Mononuclear cell (primary cell): ENCODE results near the gene MRTFB. TPM values are rescaled to one million over a fixed set of nuclear protein-coding genes. Genes with fewer than 3 reads are reported as not detected.

ENCODE experiments used
- H3K27me3 ChIP-seq: 2 replicates; pipeline ENCODE4 v1.6.0; 2011; ENCODE audit warnings: low read length, control low read depth; ENCODE audit not compliant: insufficient read depth
- H3K4me1 ChIP-seq: 2 replicates; pipeline ENCODE4 v1.5.1; 2011; ENCODE audit warnings: mild to moderate bottlenecking, low read length, control low read depth; ENCODE audit not compliant: insufficient read depth
- H3K4me3 ChIP-seq: 2 replicates; pipeline ENCODE4 v1.5.1; 2011; ENCODE audit warnings: mild to moderate bottlenecking, low read length, moderate library complexity
- H3K9me3 ChIP-seq: 2 replicates; pipeline ENCODE4 v1.5.1; 2011; ENCODE audit warnings: low read depth, mild to moderate bottlenecking, control low read depth, low read length
- total RNA-seq: library from RNA; depleted of rRNA; stranded (reverse); fragments of >200 nt; gene quantifications from one replicate; pipeline ENCODE4 v1.2.3, GENCODE V29; 2012

MRTFB gene
- total RNA-seq, 1 donor, result 7.1 TPM

DNA sequence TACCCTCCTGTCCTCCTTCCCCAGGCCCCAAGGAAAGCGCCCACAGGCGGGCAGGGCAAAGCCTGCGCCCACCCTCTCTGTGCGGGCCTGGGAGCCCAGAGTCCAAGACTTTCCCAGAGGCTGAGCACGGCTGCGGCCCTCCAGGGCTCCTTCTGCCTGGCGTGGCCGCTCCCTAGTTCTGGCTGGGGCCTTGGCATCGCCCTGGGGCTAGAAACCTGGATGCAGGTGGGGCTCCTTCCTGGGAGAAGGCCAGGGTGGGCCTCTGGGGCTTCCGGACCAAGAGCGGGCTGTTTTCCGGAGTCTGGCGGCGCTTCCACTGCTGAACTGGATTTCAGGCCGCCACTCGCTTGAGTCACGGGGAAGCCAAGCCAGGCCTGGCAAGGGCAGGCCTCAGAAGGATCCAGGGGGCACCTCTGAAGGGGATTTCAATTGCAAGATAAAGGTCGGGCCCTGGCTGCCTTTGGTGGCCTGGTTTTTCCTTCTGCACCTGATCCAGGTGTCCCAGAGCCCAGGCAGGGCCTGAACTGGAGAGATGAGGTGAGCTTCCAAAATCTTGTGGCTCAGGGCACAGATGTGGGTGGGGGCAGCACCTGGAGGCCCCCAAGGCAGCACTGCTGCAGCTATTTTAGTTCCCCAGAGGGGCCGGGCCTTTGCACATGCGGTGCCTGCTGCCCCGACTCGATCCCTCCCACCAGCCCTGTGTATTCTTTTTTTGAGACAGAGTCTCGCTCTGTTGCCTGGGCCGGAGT, 227.4 kb downstream of the MRTFB start:
- Histone ChIP-seq H3K4me3 (no peak overlapping the region), H3K9me3 (no peaks in the 10 kb centered on the region), H3K27me3 (peaks cover 13% of the 10 kb centered on the region), H3K4me1 (peaks cover 14% of the 10 kb centered on the region)

DNA sequence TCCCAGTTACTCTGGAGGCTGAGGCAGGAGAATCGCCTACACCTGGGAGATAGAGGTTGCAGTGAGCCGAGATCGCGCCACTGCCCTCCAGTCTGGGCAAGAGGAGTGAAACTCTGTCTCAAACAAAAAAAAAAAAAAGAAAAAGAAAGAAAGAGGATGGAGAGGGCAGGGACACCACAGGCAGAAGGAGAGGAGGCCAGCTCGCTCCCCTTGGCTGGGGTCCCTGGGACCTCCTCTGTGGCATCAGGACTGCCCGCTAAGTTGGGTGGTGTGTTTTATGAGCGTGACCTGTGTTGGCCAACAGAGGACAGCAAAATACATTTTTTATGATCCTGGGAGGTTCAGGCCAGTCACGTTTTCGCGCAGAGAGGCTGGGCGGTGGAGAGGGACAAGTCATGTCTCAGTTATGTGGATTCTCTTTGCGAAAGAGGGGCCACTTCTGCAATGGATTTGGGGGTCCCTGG, 229.6 kb downstream of the MRTFB start:
- Histone ChIP-seq H3K4me1 (peaks cover 17% of the 10 kb centered on the region), H3K9me3 (no peaks in the 10 kb centered on the region), H3K27me3 (peaks cover 28% of the 10 kb centered on the region), H3K4me3 (no peak overlapping the region)

DNA sequence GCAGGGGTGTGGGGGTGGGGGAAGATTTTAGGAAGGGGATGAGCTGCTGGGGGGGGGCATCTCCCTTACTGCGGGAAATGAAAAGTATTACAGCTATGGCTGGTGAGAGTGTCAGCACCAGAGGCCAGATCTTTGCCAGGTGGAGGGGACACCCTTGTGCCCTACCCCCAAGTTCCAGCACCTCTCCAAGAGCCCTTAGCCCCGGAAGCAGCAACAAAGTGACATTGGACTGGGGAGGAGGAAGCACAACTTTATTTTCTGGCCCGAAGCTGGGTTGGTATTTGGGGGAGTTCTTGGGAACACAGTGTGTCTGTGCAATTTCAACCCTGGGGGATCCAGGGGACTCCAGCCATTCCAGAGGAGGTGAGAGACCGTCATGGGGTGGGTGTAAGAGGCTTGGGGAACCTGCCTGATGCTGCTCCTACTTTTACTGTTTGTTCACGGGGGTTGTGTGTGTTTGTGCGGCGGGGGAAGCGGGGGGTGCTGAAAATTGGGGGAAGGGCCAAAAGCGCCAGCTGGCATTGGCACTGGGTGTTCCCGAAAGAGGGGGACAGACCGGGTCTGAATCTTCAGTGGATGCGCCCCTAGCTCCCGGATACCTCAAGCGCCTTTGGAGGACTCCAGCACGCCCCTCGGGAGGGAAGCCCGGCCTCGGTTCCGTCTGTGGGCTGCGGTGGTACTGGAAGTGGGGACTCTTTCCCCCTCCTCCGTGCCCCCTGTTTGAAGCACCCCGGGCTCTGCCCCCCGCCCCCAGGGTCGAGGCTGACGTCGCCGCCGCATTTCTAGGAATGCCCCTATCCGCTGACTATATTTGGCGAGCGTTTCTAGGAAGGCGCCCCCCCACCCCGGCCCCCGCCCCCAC, 230.3 kb downstream of the MRTFB start:
- Histone ChIP-seq H3K9me3 (no peaks in the 10 kb centered on the region), H3K4me1 (peaks cover 17% of the 10 kb centered on the region), H3K4me3 (no peak overlapping the region), H3K27me3 (peaks cover 28% of the 10 kb centered on the region)

DNA sequence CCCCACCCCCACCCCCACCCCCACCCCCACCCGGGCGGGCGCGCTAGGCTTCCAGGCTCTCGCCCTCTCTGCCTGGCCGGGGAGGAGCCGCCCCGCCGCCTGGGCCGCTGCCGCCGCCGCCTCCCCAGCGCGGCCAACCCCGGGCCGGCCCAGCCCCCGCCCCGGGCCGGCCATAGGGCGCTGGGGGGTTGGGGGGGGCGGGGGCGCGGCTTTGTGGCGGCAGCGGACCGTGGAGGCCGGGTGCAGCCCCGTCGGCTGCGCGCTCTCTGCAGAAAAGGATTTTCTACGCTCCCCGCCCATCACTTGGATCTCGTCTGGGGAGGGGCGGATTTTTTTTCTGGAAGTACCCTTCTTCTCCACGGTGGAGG, 230.9 kb downstream of the MRTFB start:
- no peaks in the 10 kb centered on the region for H3K9me3 ChIP-seq
- H3K4me1 ChIP-seq, result peaks cover 17% of the 10 kb centered on the region
- H3K27me3 ChIP-seq, result peaks cover 28% of the 10 kb centered on the region
- H3K4me3 ChIP-seq, result peak overlapping the region; percentile 37

DNA sequence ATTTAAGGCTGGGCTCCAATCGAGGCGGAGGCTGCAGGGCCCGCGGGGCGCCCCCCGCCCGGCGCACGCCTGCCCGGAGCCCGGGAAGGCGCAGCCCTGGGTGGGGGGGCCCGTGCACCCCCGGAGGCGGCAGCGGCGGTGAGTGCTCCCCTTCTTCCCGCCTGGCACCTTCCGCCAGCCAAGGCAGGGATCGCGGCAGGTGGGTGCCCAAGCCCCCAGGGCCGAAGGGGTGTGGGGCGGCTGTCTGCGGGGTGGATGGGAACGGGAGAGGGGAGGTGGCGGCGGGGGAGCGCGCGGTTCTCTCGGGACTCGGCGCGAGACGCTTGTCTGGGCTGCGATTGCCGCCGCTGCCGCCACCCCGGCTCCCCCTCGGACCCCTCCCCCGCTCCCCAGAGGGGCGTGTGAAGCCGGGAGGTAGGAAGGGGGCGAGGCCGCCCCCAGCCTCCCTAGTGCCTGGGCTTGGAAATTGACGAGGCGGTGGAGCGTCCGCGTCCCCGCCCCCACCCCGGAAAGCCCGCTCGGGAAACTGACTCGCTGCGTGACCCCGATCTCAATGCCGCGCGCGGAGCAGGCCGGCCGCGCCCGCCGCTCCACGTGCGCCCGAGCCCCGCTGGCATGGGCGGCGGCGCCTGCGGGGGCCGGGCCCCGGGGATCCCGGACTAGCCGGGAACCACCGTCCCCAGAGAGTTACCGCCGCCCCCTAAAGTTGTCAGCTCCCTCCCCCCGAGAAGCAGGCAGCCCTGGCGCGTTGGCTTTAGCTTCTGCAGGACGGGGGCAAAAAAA, 231.5 kb downstream of the MRTFB start:
- peaks cover 17% of the 10 kb centered on the region for H3K4me1 ChIP-seq

DNA sequence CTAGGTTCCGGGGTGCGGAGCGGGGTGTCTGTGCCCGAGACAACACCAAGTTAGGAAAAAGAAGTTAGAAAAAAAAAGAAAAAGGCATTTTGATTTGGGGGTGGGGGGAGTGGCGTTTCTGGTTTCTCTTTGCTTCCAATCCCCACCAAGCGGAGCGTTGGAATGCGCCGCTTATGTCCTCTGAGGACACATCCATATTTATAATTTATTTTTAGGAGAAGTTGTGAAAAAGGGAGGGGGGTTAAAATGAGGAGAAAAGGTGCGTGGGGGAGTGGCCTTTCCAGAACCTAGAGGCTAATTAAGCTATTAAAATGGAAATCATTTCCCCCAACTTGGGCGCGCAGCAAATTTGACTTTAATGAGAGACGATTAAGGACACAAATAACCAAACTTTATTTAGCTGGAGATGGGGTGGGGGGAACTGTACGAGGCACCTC, 232.1 kb downstream of the MRTFB start:
- H3K27me3 ChIP-seq, result peaks cover 28% of the 10 kb centered on the region
- H3K4me3 ChIP-seq, result peak overlapping the region; percentile 37
- H3K9me3 ChIP-seq, result no peaks in the 10 kb centered on the region
- peaks cover 17% of the 10 kb centered on the region for H3K4me1 ChIP-seq

More for the DNA sequence above, 231.5 kb downstream of the MRTFB start:
- peak overlapping the region; percentile 37 for H3K4me3 ChIP-seq
- H3K9me3 ChIP-seq, result no peaks in the 10 kb centered on the region
- H3K27me3 ChIP-seq, result peaks cover 28% of the 10 kb centered on the region

DNA sequence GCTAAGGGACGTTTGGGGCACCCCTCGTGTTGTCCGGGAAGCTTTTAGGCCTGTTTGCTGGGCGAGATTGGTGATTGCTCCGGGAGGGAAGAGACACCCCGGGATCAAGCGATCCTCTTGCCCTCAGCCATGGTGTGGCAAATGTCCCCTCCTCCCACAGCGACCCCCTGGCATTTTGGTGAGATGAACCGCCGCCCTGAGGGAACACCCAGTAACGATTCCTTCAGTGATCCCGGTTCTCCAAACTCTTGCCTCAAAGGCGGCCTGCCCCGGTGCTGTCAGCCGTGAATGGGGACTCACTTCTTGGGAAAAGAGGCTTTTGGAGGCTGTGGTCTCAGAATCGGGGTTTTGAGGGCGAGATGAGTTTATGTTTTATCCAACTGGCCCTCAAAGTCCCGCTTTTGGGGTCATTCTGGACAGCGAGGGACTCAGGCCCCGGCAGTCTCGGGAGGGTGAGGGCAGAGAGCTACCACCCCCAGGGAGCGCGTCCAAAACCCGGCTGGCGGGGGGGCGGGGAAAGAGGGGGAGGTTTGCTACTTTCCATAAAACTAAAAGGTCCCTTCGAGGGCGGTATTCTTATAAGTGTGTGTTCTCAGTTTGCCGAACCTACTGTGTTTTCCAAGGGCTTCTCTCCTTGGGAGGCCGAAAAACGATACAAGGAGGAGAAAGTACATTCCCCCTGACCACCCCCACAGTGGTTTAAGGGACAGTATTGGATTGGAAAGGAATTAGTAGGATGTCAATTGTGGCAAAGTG, 232.7 kb downstream of the MRTFB start:
- Histone ChIP-seq H3K27me3 (peaks cover 28% of the 10 kb centered on the region), H3K4me3 (peak overlapping the region; percentile 37), H3K9me3 (no peaks in the 10 kb centered on the region), H3K4me1 (peaks cover 21% of the 10 kb centered on the region)

DNA sequence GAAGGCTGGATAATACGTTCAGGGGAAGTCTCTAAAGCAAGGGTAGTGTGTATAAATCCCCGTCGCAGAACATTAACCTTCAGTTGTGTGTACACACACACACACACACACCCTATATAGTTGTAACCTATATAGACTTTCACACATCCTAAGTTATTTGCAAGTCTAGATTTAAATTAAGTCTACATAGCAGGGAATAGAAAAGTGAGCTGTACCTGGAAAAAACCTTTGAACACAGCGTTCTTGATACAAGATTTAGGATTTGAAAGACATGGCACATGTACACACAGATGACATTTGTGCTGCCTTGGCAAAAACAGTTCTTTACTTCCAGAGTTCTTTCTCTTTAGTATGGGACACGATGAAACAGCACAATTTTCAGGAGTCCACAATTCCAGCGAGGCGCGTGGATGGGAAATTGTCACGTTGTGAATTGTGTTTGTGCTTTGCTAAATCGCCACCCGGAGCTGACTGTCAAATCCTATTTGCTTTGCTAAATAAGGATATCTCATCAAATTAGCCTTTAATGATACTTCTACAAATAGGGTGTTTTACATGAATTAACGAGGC, 233.9 kb downstream of the MRTFB start:
- Histone ChIP-seq H3K27me3 (peaks cover 28% of the 10 kb centered on the region), H3K4me3 (no peak overlapping the region), H3K4me1 (peaks cover 22% of the 10 kb centered on the region), H3K9me3 (no peaks in the 10 kb centered on the region)

DNA sequence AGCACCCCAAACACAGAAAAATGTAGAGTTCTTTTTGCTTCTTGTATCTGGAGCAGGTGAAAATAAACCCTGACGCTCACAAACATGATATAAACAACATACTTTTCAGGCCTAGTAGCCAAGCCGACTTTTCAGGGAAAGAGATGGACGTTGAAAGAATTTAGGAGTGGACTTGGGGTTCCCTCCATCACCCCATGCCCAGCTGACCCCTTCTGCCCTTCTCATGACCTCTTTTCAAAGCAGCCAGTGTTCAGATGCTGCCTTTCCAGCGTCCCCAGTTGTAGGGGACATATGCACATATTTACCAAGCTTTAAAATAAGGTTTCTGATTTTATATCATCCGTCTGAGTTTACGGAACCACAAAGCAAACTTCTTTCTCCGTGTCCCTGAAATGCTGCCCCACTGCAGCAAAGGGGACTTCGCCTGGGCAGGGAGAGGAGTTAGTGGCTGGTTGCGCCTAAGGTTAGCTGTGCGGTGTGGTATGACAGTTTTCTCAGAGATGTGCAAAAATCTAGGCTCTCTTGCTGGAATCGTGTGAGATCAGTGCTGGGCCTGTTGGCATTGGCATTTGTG, 235.5 kb downstream of the MRTFB start:
- Histone ChIP-seq H3K9me3 (no peaks in the 10 kb centered on the region), H3K27me3 (peaks cover 21% of the 10 kb centered on the region), H3K4me3 (no peak overlapping the region), H3K4me1 (peaks cover 17% of the 10 kb centered on the region)

DNA sequence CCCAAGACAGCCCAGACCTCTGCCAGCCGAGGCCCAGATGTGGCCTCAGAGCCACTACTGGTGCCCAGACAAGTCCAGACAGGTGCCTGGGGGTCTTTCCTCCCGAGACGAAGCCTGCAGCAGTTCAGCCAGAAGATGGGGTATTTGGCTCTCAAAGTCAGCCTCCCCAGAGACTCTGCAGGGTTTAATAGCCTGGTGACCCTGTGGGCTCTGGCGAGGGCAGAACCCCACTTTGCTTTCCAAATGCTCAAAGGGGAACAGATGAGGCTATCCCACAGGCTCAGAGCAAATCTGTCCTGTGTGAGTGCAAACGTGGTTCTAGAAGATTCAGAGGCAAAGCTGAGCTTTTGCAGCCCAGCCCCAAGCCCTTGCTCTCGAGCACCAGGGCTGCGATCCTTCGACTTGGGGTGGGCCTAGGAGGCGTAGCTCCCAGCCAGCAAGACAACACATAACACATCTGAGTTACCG, 236.0 kb downstream of the MRTFB start:
- H3K4me3 ChIP-seq, result no peak overlapping the region
- H3K27me3 ChIP-seq, result peaks cover 21% of the 10 kb centered on the region
- H3K4me1 ChIP-seq, result peaks cover 16% of the 10 kb centered on the region
- no peaks in the 10 kb centered on the region for H3K9me3 ChIP-seq

DNA sequence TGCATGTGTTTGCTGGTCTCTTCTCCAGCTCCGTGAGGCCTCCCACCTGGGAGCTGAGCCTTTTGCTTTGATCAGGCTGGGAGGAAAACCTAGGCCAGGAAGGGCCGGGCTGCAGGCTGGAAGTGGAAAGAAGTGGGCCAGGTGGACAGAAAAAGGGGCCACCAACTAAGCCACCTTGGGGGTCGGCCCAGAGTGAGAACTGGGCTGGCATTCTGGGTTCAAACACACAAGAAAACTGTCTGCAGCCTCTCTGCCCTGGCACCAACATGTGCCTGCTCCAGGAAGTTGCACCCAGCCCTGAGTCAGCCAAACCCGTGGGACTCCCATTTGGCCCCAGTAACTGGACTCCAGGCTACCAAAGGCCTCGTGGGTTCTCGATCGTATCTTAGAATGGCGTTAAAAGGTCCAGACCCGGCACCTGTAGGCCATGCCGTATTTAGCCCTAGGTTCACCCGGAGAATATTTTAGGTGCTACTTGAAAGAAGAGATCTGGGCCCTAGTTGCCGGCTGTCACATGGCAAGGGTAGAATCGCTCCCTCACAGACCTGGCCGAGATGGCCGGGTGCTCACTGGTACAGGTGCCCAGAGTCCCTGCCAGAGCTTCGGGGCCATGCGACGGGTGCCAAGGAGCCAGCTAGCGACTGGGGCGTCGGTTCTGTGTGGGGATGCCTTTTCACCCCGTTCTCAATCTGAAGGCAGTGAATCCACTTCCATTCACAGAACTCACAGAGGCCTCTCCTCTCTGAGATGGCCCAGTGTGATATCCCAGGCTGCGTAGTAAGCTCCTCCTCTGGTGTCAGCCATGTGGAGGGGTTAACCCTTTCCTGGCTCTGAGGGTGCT, 236.6 kb downstream of the MRTFB start:
- H3K9me3 ChIP-seq, result no peaks in the 10 kb centered on the region
- peaks cover 16% of the 10 kb centered on the region for H3K4me1 ChIP-seq
- H3K4me3 ChIP-seq, result no peak overlapping the region
- peaks cover 21% of the 10 kb centered on the region for H3K27me3 ChIP-seq

DNA sequence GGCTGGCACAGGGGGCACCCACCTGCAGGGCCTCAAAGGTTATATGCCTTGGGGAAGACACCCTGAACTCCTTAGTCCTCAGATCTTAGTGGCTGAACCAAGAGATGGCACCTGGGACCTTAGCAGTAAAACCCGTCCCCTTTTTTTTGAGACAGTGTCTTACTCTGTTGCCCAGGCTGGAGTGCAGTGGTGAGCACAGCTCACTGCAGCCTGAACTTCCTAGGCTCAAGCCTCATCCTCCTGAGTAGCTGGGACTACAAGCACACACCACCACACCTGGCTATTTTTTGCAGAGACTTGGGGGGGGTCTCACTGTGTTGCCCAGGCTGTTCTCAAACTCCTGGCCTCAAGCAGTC, 237.2 kb downstream of the MRTFB start:
- no peak overlapping the region for H3K4me3 ChIP-seq

More for the DNA sequence above, 237.2 kb downstream of the MRTFB start:
- Histone ChIP-seq H3K27me3 (peaks cover 17% of the 10 kb centered on the region), H3K4me1 (peaks cover 10% of the 10 kb centered on the region), H3K9me3 (no peaks in the 10 kb centered on the region)
